MG63 (cell line): Measurements from ENCODE around the gene HAUS3. TPM values are rescaled to one million over a fixed set of nuclear protein-coding genes. Genes with fewer than 3 reads are reported as not detected.

Experiments used
- DNase-seq: peaks from one replicate; pipeline ENCODE4 v3.0.0-alpha.2; 2020
- H3K27me3 ChIP-seq: fragments of 250-450 bp; sonication (Bioruptor Pico); 2 replicates; pipeline ENCODE4 v1.5.1; 2020; ENCODE audit warnings: mild to moderate bottlenecking, moderate library complexity
- H3K36me3 ChIP-seq: fragments of 250-450 bp; sonication (Bioruptor Pico); 2 replicates; pipeline ENCODE4 v1.5.1; 2020; ENCODE audit warnings: mild to moderate bottlenecking, moderate library complexity
- H3K4me3 ChIP-seq: fragments of 250-450 bp; sonication (Bioruptor Pico); 2 replicates; pipeline ENCODE4 v1.5.1; 2020; ENCODE audit warnings: mild to moderate bottlenecking, moderate library complexity
- H3K9me3 ChIP-seq: fragments of 250-450 bp; sonication (Bioruptor Pico); 2 replicates; pipeline ENCODE4 v1.5.1; 2020; ENCODE audit warnings: mild to moderate bottlenecking, moderate library complexity
- total RNA-seq: library from RNA; depleted of rRNA; stranded (reverse); fragments of >200 nt; shearing (Covaris generic); gene quantifications from 2 replicates; pipeline ENCODE4 v1.2.3, GENCODE V29; 2014; ENCODE audit warnings: low replicate concordance; rRNA removed

Gene HAUS3, protein sequence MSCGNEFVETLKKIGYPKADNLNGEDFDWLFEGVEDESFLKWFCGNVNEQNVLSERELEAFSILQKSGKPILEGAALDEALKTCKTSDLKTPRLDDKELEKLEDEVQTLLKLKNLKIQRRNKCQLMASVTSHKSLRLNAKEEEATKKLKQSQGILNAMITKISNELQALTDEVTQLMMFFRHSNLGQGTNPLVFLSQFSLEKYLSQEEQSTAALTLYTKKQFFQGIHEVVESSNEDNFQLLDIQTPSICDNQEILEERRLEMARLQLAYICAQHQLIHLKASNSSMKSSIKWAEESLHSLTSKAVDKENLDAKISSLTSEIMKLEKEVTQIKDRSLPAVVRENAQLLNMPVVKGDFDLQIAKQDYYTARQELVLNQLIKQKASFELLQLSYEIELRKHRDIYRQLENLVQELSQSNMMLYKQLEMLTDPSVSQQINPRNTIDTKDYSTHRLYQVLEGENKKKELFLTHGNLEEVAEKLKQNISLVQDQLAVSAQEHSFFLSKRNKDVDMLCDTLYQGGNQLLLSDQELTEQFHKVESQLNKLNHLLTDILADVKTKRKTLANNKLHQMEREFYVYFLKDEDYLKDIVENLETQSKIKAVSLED
- total RNA-seq: 7.7 and 11.7 TPM in 2 replicates

DNA sequence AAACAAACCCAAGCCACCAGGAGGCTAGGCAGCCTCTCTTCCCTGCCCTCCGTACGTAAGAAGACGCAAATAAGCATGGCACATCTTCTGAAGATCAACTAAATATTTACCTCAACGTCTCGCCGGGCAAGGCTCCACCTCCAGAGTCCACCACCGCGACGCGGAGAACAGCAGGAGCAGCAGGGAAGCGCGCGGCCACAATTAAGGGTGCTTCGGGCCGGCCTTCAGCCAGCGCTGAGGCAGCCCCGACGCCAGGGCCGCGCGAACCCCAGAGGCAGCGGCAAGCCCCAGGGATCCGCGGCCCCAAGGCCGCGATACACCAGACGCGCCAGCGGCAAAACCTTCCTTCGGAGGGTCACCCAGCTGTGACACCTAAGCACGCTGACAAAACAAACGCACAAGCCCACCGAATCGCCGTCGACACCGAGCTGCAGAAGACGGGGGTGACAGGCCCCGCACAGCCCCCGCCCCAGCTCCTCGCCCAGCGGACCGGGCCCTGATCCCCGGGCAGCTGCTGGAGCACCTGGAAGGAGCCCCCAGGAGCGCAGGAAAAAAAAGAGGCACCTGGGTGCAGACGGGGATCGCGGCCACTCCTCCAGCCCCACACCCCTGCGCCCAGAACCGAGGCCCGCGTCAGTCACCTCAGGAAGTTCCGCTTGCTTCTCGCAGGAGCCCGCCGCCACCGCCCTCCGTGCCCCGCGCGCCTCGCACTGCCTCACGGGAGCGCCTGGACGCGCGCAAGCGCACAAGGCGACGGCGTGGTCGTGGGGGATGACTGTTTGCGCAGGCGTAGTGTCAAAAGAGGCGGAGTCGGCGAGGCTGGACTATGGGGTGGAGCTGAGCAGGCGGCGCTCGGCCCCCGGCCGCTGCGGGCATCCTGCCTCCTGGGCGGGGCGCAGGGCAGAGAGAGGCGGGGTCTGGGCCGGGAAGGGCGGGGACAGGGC lies at the start of gene HAUS3, which contains the start of gene POLN:
TSS of gene HAUS3 (minus strand) at position 712 of the 944 bp plus-strand sequence. CDS start 1,175 bp downstream, outside the sequence.
TSS of gene POLN (minus strand) at position 712 of the 944 bp plus-strand sequence. CDS start 12,890 bp downstream, outside the sequence.
- H3K27me3 ChIP-seq: no peaks in the 10 kb centered on the region
- H3K9me3 ChIP-seq: no peaks in the 10 kb centered on the region
- peaks cover 15% of the 10 kb centered on the region for H3K36me3 ChIP-seq
- peak within 1 kb of the TSS; percentile 86 for H3K4me3 ChIP-seq
- peak; percentile 90 for DNase-seq

DNA sequence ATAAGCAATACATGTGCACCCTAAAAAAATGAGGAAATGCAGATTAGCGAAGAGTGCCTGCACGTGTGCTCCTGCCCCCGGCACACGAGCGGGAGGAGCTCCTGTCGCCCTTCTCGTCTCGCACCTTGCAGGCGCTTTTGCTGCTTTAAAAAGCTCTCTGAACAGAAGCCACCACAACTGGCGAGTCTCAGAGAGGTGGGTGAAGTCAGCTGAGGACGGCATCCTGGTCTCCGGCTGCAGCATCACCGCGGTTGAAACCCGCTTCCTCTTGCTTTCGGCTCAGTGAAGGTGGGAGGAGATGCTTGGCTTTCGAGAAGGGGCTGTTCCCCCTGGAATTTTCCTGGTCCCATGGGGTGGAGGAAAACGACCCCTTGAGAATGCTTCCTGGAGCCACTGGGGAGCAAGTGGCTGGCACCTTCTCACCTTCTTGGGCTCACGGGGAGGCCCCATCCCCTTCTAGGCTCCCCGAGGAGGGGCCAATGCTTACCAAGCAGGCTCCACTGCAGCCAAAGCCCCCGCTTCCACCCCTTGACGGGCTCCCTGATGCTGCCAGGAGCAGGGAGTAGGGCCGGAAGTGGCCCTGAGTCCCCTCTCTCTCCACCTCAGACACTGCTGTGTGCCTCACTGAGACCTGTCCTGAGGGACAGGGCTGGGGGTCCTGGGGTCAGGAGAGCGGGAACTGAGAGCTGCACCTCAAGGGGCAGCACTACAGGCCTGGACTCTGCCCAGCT lies 49.2 kb upstream of the HAUS3 start:
- no peak overlapping the region for H3K4me3 ChIP-seq
- no peak for DNase-seq

DNA sequence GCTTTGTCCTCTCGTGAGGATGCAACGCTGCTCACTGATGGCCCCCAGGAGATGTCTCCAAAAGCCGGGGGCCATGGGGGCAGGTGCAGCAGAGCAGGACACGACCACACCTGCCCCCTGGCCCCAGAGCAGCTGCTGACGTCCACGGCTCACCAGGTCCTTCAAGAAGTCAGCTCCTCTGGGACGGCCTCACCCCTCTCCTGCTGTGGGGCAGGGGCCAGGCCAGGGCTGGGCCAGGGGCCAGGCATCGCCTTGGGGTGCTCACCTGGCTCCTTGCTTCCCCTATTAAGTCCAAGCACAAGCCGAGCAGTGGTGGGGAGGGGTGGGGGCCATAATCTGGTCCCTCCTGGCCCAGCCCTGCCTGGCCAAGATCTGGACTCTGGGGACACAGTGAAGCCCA lies 48.6 kb upstream of the HAUS3 start:
- H3K4me3 ChIP-seq: no peak overlapping the region
- H3K9me3 ChIP-seq: no peaks in the 10 kb centered on the region
- DNase-seq: no peak
- H3K27me3 ChIP-seq: no peaks in the 10 kb centered on the region
- H3K36me3 ChIP-seq: no peaks in the 10 kb centered on the region

More for the DNA sequence above, 49.2 kb upstream of the HAUS3 start:
- no peaks in the 10 kb centered on the region for H3K9me3 ChIP-seq
- no peaks in the 10 kb centered on the region for H3K36me3 ChIP-seq
- no peaks in the 10 kb centered on the region for H3K27me3 ChIP-seq

DNA sequence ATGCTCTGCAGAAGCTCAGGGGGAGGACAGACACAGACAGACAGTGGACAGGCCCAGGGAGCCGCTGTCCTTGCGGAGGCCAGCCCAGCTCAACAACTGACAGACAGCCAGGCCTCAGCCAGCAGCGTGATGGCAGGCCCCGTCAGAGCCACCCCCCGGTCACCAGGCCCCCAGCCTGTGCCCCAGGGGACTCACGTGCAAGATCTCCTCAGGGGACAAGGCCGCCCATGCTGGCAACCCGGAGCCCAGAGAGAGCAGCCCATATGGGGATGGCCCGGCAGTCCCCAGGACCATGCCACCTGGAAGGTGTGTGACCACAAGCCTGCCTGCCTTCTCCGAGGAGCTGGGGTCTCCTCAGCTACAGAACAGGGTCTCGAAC lies 48.0 kb upstream of the HAUS3 start:
- H3K4me3 ChIP-seq: no peak overlapping the region
- H3K36me3 ChIP-seq: no peaks in the 10 kb centered on the region
- no peaks in the 10 kb centered on the region for H3K9me3 ChIP-seq
- H3K27me3 ChIP-seq: no peaks in the 10 kb centered on the region
- no peak for DNase-seq

DNA sequence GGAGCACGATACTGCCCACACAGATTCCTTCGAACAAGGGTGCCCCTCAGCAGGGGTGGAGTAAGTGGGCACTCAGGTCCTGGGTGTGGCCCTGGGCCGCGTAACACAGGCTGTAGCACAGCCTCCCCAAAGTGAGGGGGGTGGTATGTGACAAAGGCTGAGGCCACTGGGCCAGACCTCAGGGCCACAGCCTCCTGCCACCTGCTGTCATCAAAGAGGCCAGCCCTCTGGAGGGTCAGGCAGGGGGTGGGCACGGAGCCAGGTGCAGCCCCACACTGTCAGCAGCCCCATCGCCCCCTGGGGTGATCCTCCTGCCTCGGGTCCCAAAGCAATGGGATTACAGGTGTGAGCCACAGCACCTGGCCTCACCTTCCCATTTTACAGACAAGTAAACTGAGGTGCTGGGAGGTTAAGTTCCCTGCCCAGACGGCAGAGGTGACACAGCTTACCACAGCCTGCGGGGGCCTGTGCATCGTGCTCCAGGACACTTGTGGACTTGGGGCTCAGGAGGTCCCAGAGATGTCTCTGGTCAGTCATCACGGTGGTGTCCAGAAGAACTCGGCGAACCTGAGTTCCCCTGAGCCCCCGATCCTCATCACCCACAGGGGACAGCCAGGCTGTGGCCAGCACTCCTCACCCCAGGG lies 47.5 kb upstream of the HAUS3 start:
- Histone ChIP-seq H3K4me3 (no peak overlapping the region), H3K9me3 (no peaks in the 10 kb centered on the region), H3K36me3 (no peaks in the 10 kb centered on the region), H3K27me3 (no peaks in the 10 kb centered on the region)
- no peak for DNase-seq

DNA sequence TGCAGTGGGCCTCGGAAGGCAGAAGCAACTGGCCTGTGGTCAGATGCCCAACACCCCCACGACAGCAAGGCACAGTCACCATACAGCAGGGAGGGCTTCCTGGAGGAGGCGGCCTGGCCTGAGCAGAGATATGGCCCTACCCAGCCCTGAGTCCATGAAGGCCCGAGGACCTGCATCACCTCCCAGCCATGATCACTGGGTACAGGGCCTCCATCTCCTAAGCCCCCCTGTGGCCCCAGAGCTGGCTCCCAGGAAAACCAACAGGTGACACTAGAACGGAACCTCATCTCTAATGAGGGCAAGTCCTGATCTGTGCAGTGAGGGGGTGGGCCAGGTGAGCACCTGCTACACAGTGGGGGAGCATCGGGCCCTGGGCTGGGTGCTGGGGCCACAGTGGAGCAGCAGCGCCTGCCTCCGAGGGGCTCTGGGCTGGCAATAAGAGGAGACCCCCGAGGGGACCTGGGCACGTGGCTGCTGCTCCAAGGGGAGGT lies 46.2 kb upstream of the HAUS3 start:
- Histone ChIP-seq H3K36me3 (no peaks in the 10 kb centered on the region), H3K4me3 (no peak overlapping the region), H3K27me3 (no peaks in the 10 kb centered on the region), H3K9me3 (no peaks in the 10 kb centered on the region)
- DNase-seq: no peak

DNA sequence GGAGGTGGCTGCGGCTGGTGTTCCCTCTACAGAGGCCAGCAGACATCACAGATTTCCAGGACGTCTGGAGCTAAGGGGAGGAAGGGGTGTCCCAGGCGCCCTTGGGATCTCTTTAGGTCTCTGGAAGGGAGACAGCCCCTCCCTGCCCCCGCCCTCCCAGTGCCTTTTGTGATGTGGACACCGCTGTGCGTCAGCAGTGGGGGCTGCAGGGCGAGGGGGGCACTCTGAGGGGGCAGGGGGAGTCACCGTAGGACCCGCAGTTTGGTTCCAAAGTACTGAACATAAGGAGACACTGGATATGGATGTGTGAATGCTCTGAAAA lies 45.6 kb upstream of the HAUS3 start:
- no peaks in the 10 kb centered on the region for H3K9me3 ChIP-seq
- no peak for DNase-seq
- no peaks in the 10 kb centered on the region for H3K36me3 ChIP-seq
- H3K27me3 ChIP-seq: no peaks in the 10 kb centered on the region
- no peak overlapping the region for H3K4me3 ChIP-seq

DNA sequence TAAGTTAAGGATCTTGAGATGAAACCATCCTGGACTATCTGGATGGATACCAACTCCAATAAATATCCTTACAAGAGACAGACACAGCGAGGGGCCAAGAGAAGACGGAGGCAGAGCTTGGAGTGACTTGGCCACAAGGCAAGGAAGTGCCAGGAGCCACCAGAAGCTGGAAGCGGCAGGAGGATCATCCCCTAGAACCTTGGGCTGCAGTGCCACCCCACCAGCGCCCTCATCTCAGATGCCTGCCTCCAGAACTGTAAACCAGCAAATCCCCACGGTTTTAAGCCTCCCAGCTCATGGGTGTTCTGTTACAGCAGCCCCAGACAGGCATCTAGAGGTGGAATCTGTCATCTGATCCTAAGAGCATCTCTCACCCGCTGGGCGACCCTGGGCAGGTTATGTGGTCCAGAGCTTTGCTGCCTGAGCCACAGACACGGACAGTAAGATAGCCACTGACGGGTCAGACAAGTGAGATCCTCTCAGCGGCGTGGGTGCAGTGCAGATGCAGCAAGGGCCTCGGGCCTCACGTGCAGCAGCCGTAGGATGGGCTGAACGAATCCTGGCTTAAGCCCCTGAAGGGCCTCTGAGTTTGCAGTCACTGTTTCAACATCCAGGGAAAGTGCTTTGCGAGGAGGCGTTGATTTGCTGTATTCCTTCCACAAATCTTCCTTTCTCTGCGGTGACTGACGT lies 45.1 kb upstream of the HAUS3 start:
- H3K27me3 ChIP-seq: no peaks in the 10 kb centered on the region
- no peaks in the 10 kb centered on the region for H3K9me3 ChIP-seq
- no peak for DNase-seq
- H3K4me3 ChIP-seq: no peak overlapping the region
- H3K36me3 ChIP-seq: no peaks in the 10 kb centered on the region

DNA sequence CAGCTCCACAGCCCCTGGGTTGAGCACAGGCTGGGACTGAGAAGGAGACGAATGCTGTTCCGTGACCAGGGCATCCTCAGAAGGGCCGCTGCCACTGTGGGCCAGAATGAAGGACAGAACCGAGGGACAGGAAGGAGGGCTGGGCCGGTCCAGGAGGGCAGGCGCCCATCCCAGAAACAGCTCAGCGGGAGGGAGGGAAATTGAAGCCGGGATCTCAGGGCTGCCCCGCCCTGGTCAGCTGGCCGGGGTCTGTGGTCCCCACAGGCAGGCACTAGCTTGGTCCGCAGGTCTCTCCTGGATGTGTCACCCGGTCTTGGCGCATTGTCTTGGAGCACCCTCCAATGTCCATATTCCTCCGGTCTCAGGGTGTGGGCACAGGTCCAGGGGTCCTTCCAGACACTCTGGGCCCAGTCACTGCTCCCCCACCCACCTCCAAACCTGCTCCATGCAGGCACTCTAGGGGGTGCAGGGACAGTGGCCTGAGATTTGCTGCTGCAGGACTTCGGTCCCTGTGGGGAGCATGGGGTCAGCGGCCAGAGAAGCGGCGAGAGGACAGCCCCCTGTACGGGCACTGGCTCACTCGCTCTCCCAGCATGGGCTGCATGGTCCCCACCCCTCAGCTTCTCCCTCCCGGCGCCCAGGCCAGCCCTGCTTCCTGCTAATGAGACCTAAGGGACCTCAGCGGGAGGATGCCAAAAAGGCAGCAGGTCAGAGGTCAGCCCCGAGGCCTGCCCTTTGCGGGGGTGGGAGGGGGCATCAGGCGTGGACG lies 43.9 kb upstream of the HAUS3 start:
- Histone ChIP-seq H3K27me3 (no peaks in the 10 kb centered on the region), H3K9me3 (no peaks in the 10 kb centered on the region), H3K36me3 (no peaks in the 10 kb centered on the region), H3K4me3 (no peak overlapping the region)
- DNase-seq: peak; percentile 27

DNA sequence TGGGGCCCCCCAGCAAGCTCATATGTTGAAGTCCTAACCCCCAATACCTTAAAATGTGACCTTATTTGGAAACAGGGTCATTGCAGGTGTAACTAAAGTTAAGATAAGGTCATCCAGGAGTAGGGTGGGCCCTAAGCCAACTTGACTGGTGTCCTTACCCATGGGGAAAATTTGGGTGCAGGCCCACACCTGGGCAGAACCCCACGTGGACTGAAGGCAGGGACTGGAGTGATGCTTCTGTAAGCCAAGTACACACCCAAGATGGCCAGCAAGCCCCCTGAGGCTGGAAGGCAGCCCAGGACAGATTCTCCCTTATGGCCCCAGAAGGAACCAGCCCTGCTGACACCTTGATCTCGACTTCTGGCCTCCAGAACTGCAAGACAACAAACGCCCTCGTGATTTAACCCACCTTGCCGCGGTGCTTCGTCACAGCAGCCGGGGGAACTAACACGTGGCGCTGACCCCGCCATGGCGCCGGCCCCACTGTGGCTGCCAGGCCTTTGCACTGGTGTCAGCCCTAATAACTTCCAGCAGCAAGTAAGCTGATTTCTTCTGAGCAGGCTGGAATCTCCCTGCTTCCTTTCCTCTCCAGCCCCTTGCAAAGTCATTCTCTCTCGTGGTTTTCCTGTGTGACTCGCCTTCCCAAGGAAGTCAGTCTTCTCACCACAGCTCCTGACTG lies 43.2 kb upstream of the HAUS3 start:
- no peaks in the 10 kb centered on the region for H3K36me3 ChIP-seq
- no peaks in the 10 kb centered on the region for H3K9me3 ChIP-seq
- DNase-seq: peak; percentile 57
- no peak overlapping the region for H3K4me3 ChIP-seq
- H3K27me3 ChIP-seq: no peaks in the 10 kb centered on the region

DNA sequence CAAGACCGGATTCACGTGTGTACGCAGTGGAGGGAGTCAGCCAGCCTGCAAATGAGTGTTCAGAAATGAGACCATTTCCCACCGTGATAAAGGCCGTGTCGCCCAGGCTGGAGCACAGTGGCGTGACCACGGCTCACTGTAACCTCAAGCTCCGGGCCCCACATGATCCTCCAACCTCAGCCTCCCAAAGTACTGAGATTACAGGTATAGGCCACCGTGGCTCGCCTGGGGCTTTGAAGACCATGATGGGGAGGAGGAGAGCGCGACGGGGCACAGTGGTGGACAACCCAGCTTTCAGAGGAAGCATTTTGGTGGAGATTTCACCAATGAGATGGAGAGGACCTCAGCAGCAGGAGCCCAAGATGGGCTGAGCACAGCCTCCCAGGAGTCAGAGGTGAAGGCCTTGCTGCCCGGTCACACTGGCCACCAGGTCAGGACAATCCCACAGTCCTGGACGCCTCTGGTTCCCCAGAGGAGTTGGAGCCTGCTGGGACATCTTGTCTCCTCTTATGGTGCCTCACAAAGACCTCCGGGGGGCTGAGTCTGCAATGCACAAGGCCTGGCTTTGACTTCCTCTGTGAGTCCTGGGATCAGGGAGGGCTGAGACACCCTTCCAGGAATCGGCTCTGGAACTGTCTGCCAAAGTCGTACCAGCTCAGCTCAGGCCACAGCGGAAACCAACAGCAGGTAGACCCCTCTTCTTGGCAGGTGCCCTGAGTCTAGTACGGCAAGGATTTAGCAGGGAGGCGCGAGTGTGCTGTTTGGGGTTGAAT lies 42.4 kb upstream of the HAUS3 start:
- H3K9me3 ChIP-seq: no peaks in the 10 kb centered on the region
- H3K36me3 ChIP-seq: no peaks in the 10 kb centered on the region
- H3K27me3 ChIP-seq: no peaks in the 10 kb centered on the region
- no peak overlapping the region for H3K4me3 ChIP-seq
- DNase-seq: no peak

DNA sequence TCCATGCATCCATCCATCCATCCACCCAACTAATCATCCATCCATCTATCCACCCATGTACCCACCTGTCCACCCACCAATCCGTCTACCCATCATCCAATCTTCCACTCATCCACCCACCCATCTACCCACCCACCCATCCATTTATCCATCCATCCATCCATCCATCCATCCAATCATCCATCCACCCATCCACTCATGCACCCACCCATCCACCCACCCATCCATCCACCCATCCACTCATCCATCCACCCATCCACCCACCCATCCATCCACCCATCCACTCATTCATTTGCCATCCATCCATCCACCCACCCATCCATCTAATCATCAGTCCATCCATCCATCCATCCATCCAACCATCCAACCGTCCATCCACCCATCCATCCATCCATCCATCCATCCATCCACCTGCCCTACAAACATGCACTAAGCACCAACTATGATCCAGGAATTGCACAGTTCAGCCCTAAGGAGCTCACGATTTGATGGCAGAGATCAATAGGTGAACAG lies 41.3 kb upstream of the HAUS3 start:
- no peak for DNase-seq
- no peak overlapping the region for H3K4me3 ChIP-seq
- H3K36me3 ChIP-seq: no peaks in the 10 kb centered on the region
- H3K9me3 ChIP-seq: no peaks in the 10 kb centered on the region
- no peaks in the 10 kb centered on the region for H3K27me3 ChIP-seq

DNA sequence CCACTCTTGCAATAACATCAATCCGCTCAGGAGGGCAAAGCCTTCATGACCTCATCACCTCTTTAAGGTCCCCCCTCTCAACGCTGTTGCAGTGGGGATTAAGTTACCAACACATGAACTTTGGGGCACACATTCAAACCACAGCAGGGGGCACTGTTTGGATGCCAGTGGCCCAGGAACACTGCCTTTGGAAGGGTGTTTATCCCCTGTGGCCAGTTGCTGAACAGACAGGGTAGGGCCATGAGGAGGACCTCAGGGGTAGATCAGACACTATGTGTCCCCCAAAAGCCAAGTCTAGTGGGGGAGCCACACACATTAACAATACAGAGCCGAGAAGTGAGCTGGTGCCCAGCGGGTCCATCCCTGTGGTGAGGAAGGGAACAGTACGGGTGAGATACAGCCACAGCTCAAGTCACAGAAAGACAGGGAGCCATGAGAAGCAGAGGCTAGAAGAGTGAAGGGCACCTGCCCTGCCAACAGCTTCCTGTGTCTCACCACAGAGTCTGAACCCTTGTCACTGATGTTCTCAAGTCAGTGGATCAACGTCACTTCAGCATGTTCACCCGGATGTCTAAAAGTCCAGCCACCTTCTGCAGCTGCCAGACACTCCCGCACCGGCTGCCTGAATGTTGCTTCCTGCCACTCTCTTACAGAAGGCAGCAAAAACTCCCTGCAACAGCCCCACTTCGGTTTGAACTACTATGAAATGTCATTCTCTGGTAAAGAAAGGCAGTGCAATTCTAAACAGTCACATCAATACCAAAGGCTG lies 39.8 kb upstream of the HAUS3 start:
- H3K36me3 ChIP-seq: no peaks in the 10 kb centered on the region
- H3K9me3 ChIP-seq: no peaks in the 10 kb centered on the region
- H3K27me3 ChIP-seq: no peaks in the 10 kb centered on the region
- DNase-seq: no peak
- H3K4me3 ChIP-seq: no peak overlapping the region
